GM23338 (cell line): ENCODE data around the gene RUVBL1. TPM values are rescaled to one million over a fixed set of nuclear protein-coding genes. Genes with fewer than 3 reads are reported as not detected.

Source experiments
- CTCF ChIP-seq, 2 experiments: fragments of 200-600 bp in 1 of 2; sonication (generic) in 1 of 2; conservative IDR thresholded peaks; 2 replicates each; pipeline versions ENCODE4 v1.5.1 to v1.6.1; 2016 to 2017; ENCODE audit warnings: antibody characterized with exemption in 2 of 2, low read depth in 2 of 2, mild to moderate bottlenecking in 2 of 2, moderate library complexity in 1 of 2
- ETS1 ChIP-seq: IDR thresholded peaks from 2 replicates; pipeline ENCODE4 v1.6.1; 2016; ENCODE audit warnings: antibody characterized with exemption
- NANOG ChIP-seq: IDR thresholded peaks from 2 replicates; pipeline ENCODE4 v1.6.1; 2016; ENCODE audit warnings: antibody characterized with exemption, borderline replicate concordance
- POLR2AphosphoS5 ChIP-seq: IDR thresholded peaks from 2 replicates; pipeline ENCODE4 v1.6.1; 2016; ENCODE audit warnings: antibody characterized with exemption, low read depth
- ZNF331 ChIP-seq: fragments of 250-450 bp; sonication (Bioruptor Pico); IDR thresholded peaks from 2 replicates; pipeline ENCODE4 v1.5.0; 2020; ENCODE audit warnings: low read depth, mild to moderate bottlenecking, moderate library complexity
- ZNF462 ChIP-seq: fragments of 250-450 bp; sonication (Bioruptor Pico); IDR thresholded peaks from 2 replicates; pipeline ENCODE4 v1.5.0; 2020; ENCODE audit warnings: mild to moderate bottlenecking, moderate library complexity
- polyA plus RNA-seq: library from polyadenylated mRNA; unstranded; fragments of >200 nt; fragmentation: Nextera tagmentation; extraction: Ambion mirVana; gene quantifications from 2 replicates; pipeline ENCODE4 v1.2.1, GENCODE V29; 2016
- total RNA-seq: library from RNA; depleted of rRNA; stranded (reverse); fragments of >200 nt; shearing (Covaris generic); gene quantifications from 2 replicates; pipeline ENCODE4 v1.2.3, GENCODE V29; 2014

Gene RUVBL1
- total and polyA plus RNA-seq, 2 experiments from 2014 or later, result 133 to 136 TPM

DNA sequence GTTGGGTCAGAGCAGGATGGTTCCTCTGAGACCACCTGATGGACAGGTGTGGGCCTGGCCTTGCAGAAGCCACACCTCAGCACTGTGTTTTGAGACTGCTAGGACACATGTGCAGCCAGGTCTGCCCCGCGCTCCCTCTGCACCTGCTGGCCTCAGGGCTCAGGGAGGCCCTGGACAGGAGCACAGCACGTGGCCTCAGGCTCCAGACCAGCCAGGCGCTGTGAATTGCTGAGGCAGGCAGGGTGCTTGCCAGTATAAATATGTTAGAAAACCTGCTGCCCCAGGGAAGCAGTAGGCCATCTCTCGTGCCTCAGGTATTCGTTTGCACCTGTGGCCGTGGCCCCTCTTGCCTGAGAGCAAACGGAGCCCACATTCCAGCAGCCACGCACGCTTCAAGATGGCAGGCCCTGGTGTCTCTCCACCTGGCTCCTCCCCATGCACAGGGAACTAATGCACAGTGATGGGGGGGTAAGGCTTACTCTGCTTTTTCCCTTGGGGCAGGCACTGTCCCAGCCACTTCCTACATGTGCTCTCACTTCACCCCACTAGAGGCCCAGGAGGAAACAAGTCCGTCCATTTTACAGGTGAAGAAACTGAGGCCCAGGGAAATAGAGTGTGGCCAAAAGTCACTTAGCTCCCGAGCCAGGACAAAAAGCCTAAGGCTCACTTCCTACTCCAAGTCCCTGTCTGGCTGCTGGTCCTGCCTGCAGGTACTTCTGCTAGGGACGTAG, 51.0 kb downstream of the RUVBL1 start (continued):
- no peak for TF ChIP-seq ZNF462 (CRISPR knock-in tag)
- no peak for TF ChIP-seq POLR2AphosphoS5
- TF ChIP-seq ZNF331 (CRISPR knock-in tag), result no peak
- no peak for TF ChIP-seq CTCF (conservative IDR thresholded peaks at IDR 0.05; ENCODE audit: low read depth in 2 of 2)
- TF ChIP-seq NANOG, result no peak
- TF ChIP-seq ETS1, result no peak
